ENCODE data around the gene FEV.

Gene FEV

DNA sequence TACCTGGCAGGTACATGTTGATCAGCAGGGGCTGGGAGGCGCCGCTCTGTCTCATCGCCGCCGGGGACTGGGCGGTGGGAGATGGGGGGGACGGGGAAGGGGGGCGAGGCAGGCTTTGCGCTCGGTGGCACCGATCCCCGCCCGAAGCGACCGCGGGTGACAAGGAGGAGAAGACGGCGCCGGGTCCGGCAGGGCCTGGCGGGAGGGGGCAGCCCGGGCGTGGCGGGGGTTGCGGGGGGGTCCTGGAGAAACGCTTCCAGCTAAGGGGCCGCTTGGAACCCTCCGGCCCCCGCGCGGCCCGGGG is at the start of gene FEV:
TSS of gene FEV (minus strand) at position 164 of the 304 bp plus-strand sequence. CDS start at position 55, 109 bp downstream.
- H3K27me3 ChIP-seq (ENCODE audit: insufficient read depth, insufficient read length), result peaks cover 96% of the 10 kb centered on the region
- peaks cover 20% of the 10 kb centered on the region for H3K4me1 ChIP-seq (ENCODE audit: insufficient read depth, insufficient read length)
- H3K36me3 ChIP-seq (ENCODE audit: insufficient read depth, insufficient read length, low read length), result no peaks in the 10 kb centered on the region
- H3K9ac ChIP-seq (ENCODE audit: insufficient read length, low read depth), result peak within 1 kb of the TSS; percentile 37
- no peaks in the 10 kb centered on the region for H3K9me3 ChIP-seq (ENCODE audit: insufficient read depth, low read length)
- no peak for DNase-seq (ENCODE audit: low read depth, low spot score)
- TF ChIP-seq YY1 (IDR thresholded peaks at IDR 0.05; ENCODE audit: insufficient read depth, insufficient read length) (no peak), SUZ12 (IDR thresholded peaks at IDR 0.05; ENCODE audit: extremely low read depth, insufficient read depth, insufficient read length) (peak; percentile 92)
- peak within 1 kb of the TSS; percentile 41 for H3K4me3 ChIP-seq (ENCODE audit: insufficient read length, low read depth)

DNA sequence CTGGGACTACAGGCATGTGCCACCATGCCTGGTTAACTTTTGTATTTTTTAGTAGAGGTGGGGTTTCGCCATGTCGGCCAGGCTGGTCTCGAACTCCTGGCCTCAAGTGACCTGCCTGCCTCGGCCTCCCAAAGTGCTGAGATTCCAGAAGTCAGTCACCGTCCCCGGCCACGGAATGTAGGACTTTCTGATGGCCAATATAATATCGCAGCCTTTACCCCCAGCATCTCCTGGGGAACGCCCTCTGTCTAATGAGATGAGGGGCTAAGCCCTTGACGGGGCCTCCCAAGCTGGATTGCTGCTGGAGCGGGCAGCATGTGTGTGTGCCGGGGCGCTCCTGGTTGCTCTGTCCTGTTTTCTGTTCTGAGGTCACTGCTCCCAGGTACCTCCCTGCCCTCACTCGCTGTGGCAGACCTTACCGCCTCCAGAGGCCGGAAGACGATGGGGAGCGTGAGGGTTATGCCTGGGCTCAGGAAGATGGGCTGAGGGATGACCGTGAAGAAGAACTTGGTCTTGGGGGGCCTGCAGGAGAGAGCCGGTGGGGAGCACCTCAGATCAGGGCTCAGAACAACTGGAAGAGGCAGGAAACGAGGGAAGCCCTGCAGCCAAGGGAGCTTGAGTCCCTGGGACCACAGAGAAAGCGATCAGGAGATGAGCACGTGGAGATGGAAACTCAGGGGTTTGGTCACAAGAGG is 47.2 kb upstream of the FEV start:
- H3K4me1 ChIP-seq (ENCODE audit: insufficient read depth, insufficient read length), result peaks cover 2% of the 10 kb centered on the region
- no peaks in the 10 kb centered on the region for H3K36me3 ChIP-seq (ENCODE audit: insufficient read depth, insufficient read length, low read length)
- TF ChIP-seq ZNF274 (IDR thresholded peaks at IDR 0.05; ENCODE audit: low read depth, low read length), result no peak
- TF ChIP-seq YY1 (IDR thresholded peaks at IDR 0.05; ENCODE audit: insufficient read depth, insufficient read length), result no peak
- no peak for TF ChIP-seq SUZ12 (IDR thresholded peaks at IDR 0.05; ENCODE audit: extremely low read depth, insufficient read depth, insufficient read length)
- H3K4me3 ChIP-seq (ENCODE audit: insufficient read length, low read depth), result no peak overlapping the region
- no peaks in the 10 kb centered on the region for H3K9me3 ChIP-seq (ENCODE audit: insufficient read depth, low read length)
- peaks cover 18% of the 10 kb centered on the region for H3K27me3 ChIP-seq (ENCODE audit: insufficient read depth, insufficient read length)
- no peak overlapping the region for H3K9ac ChIP-seq (ENCODE audit: insufficient read length, low read depth)
- no peak for DNase-seq (ENCODE audit: low read depth, low spot score)

GRCh38 chr2:219031005-219031738 is 46.2 kb upstream of the FEV start:
- no peak for DNase-seq (ENCODE audit: low read depth, low spot score)
- Histone ChIP-seq H3K4me3 (ENCODE audit: insufficient read length, low read depth) (no peak overlapping the region), H3K9ac (ENCODE audit: insufficient read length, low read depth) (no peak overlapping the region), H3K27me3 (ENCODE audit: insufficient read depth, insufficient read length) (peaks cover 18% of the 10 kb centered on the region), H3K9me3 (ENCODE audit: insufficient read depth, low read length) (no peaks in the 10 kb centered on the region), H3K4me1 (ENCODE audit: insufficient read depth, insufficient read length) (peaks cover 2% of the 10 kb centered on the region), H3K36me3 (ENCODE audit: insufficient read depth, insufficient read length, low read length) (no peaks in the 10 kb centered on the region)
- TF ChIP-seq ZNF274 (IDR thresholded peaks at IDR 0.05; ENCODE audit: low read depth, low read length) (no peak), SUZ12 (IDR thresholded peaks at IDR 0.05; ENCODE audit: extremely low read depth, insufficient read depth, insufficient read length) (no peak), YY1 (IDR thresholded peaks at IDR 0.05; ENCODE audit: insufficient read depth, insufficient read length) (no peak)

- Histone ChIP-seq H3K27me3 (ENCODE audit: insufficient read depth, insufficient read length) (peaks cover 16% of the 10 kb centered on the region), H3K9ac (ENCODE audit: insufficient read length, low read depth) (no peak overlapping the region), H3K4me1 (ENCODE audit: insufficient read depth, insufficient read length) (peaks cover 2% of the 10 kb centered on the region), H3K4me3 (ENCODE audit: insufficient read length, low read depth) (no peak overlapping the region), H3K9me3 (ENCODE audit: insufficient read depth, low read length) (no peaks in the 10 kb centered on the region), H3K36me3 (ENCODE audit: insufficient read depth, insufficient read length, low read length) (no peaks in the 10 kb centered on the region)
- no peak for DNase-seq (ENCODE audit: low read depth, low spot score)
- TF ChIP-seq ZNF274 (IDR thresholded peaks at IDR 0.05; ENCODE audit: low read depth, low read length), result no peak
Measured at GRCh38 chr2:219030177-219030940, 45.4 kb upstream of the FEV start.

- H3K4me3 ChIP-seq (ENCODE audit: insufficient read length, low read depth), result no peak overlapping the region
- H3K36me3 ChIP-seq (ENCODE audit: insufficient read depth, insufficient read length, low read length), result no peaks in the 10 kb centered on the region
- TF ChIP-seq YY1 (IDR thresholded peaks at IDR 0.05; ENCODE audit: insufficient read depth, insufficient read length) (no peak), SUZ12 (IDR thresholded peaks at IDR 0.05; ENCODE audit: extremely low read depth, insufficient read depth, insufficient read length) (no peak), ZNF274 (IDR thresholded peaks at IDR 0.05; ENCODE audit: low read depth, low read length) (no peak)
- H3K27me3 ChIP-seq (ENCODE audit: insufficient read depth, insufficient read length), result peaks cover 11% of the 10 kb centered on the region
- peak; percentile 67 for DNase-seq (ENCODE audit: low read depth, low spot score)
- H3K9me3 ChIP-seq (ENCODE audit: insufficient read depth, low read length), result no peaks in the 10 kb centered on the region
- peaks cover 2% of the 10 kb centered on the region for H3K4me1 ChIP-seq (ENCODE audit: insufficient read depth, insufficient read length)
- no peak overlapping the region for H3K9ac ChIP-seq (ENCODE audit: insufficient read length, low read depth)
Measured at GRCh38 chr2:219029829-219030165, 44.8 kb upstream of the FEV start.

- Histone ChIP-seq H3K4me1 (ENCODE audit: insufficient read depth, insufficient read length) (peaks cover 2% of the 10 kb centered on the region), H3K36me3 (ENCODE audit: insufficient read depth, insufficient read length, low read length) (no peaks in the 10 kb centered on the region), H3K9ac (ENCODE audit: insufficient read length, low read depth) (no peak overlapping the region), H3K27me3 (ENCODE audit: insufficient read depth, insufficient read length) (peaks cover 5% of the 10 kb centered on the region), H3K9me3 (ENCODE audit: insufficient read depth, low read length) (no peaks in the 10 kb centered on the region), H3K4me3 (ENCODE audit: insufficient read length, low read depth) (no peak overlapping the region)
- no peak for TF ChIP-seq SUZ12 (IDR thresholded peaks at IDR 0.05; ENCODE audit: extremely low read depth, insufficient read depth, insufficient read length)
- TF ChIP-seq ZNF274 (IDR thresholded peaks at IDR 0.05; ENCODE audit: low read depth, low read length), result no peak
- TF ChIP-seq YY1 (IDR thresholded peaks at IDR 0.05; ENCODE audit: insufficient read depth, insufficient read length), result no peak
- no peak for DNase-seq (ENCODE audit: low read depth, low spot score)
Measured at GRCh38 chr2:219028996-219029828, 44.2 kb upstream of the FEV start.
